HG02981 (cell line): ENCODE results near the gene CXCR4.
A peak's percentile ranks its signal among the peaks of the same experiment; 100 is the strongest.
"Not testable (repeated sequence)": the region's sequence is repeated elsewhere in the genome, so short reads cannot be mapped to it uniquely, and the experiment has no call there.

Experiments used
- ATAC-seq: cut with Tn5 transposase; IDR thresholded peaks from one replicate; pipeline ENCODE4 v1.9.1; 2021; ENCODE audit warnings: mild to moderate bottlenecking, moderate library complexity; ENCODE audit not compliant: unreplicated experiment

Gene CXCR4

GRCh38 chr2:136080114-136080513 is 37.8 kb downstream of the CXCR4 start:
- no peak for ATAC-seq

GRCh38 chr2:136077107-136077506 is 40.8 kb downstream of the CXCR4 start:
- ATAC-seq = no peak

GRCh38 chr2:136075476-136075875 is 42.5 kb downstream of the CXCR4 start:
- no peak for ATAC-seq

- ATAC-seq = no peak
These were observed 45.3 kb downstream of the CXCR4 start for GRCh38 chr2:136072621-136073020.

GRCh38 chr2:136071887-136072286 is 46.1 kb downstream of the CXCR4 start:
- ATAC-seq = not testable (repeated sequence)

DNA sequence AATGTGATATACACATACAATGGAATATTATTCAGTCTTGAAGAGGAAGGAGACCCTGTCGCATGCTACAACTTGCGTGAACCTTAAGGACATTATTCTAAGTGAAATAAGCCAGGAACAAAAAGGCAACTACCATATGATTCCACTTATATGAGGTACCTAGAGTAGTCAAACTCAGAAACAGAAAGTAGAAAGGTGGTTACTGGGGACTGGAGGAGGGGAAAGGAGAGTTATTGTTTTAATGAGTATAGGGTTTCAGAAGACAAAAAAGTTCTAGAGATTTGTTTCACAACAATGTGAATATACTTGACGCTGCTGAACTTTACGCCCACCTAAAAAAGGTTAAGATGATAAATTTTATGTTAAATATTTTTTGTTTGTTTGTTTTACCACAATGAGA is 47.0 kb downstream of the CXCR4 start:
- ATAC-seq = no peak

- ATAC-seq = no peak
These were observed 48.2 kb downstream of the CXCR4 start for GRCh38 chr2:136069773-136070172.

DNA sequence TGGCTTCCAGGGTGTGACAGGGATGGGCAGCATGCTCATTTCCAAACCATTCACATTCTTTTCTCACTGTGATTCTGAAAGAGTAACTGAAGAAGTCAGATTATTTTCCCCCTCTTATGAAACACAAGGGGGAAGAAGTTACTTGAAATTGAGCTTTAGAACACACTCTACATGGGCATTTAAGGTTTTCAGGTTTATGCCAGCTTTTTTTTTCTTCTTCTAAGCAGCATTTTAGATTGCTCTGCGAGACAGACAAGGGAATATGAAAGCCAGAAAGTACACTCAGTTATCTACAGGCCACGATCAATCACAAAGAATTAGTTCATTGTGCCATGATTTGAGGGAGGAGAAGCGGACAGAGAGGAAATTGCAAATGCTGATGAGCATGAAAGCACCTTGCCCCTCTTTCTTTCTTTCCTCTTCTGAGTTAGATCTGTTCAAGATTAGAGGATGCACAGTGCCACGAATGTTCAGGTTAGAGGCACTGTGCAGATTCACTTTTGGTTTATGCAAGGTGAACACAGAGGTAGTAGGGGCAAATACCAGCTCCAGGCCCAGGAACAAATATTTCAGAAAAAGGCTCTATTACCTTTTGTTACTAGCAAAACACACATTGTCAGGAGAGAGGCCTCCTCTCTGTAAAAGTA is 49.2 kb downstream of the CXCR4 start:
- no peak for ATAC-seq

GRCh38 chr2:136067897-136068580 is 49.9 kb downstream of the CXCR4 start:
- no peak for ATAC-seq

DNA sequence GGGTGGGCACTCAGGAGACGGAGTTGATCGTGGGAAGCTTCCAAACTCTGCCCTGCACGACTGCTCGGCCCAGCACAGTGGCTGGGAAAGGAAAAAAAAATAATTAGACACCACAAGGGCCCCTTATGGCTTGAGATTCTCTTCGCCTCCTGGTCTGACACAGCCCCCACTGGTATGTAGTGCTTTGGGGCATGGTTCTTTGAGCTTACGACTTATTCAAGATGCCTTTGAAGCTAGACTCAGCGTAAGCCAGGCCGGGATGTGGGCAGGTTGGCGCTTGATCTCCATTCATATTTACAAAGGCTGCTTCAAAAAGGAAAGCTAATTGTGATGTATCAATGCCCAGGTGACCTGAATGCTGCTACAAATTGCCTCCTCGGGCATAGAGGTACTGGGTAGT is 50.5 kb downstream of the CXCR4 start:
- no peak for ATAC-seq

DNA sequence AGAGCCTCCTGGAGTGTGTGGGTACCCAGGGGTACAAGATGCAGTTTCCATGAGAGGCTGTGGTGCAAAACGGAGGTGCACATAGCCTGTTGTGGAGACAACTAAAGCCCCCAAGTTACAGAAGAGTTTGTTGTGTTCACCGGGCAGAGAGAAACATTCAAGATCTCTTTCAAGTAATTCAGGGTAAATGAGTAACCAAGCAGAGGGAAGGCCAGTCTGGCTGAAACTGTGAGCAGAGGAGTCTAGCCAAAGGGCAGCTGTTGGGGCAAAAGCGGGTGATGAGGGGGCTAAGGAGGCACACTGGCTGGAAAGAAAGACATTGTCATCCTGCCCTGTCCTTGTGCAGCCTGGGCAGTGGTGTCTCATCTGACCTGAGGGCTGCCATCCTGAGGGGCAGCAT is 52.0 kb downstream of the CXCR4 start:
- peak; percentile 88 for ATAC-seq

GRCh38 chr2:136065384-136065783 is 52.6 kb downstream of the CXCR4 start:
- ATAC-seq = peak; percentile 25
